WTC11 (cell line): ENCODE measurements around the gene TGFBI. TPM values are rescaled to one million over a fixed set of nuclear protein-coding genes. Genes with fewer than 3 reads are reported as not detected.

Experiments
- ATAC-seq: fragments of 200-7000 bp; cut with Tn5 transposase; 2 replicates; pipeline ENCODE4 v1.10.0; 2021; ENCODE audit warnings: mild to moderate bottlenecking, moderate library complexity
- CTCF ChIA-PET: fragments of 300-600 bp; sonication (Branson Sonifier 250); formaldehyde crosslinking; loops from one replicate; lab custom pipeline; 2021; ENCODE audit warnings: antibody characterized with exemption; lab: Charles Lee
- POLR2A ChIA-PET: fragments of 350-600 bp; sonication (Branson Sonifier 250); formaldehyde crosslinking; loops from one replicate; lab custom pipeline; 2021; ENCODE audit warnings: antibody characterized with exemption; lab: Charles Lee
- DNase-seq: peaks from one replicate; pipeline ENCODE4 v3.0.0; 2021; ENCODE audit warnings: low spot score
- H3K27ac Mint-ChIP-seq: 2 replicates; pipeline ENCODE4 v1.8.0; 2021; ENCODE audit warnings: mixed read lengths
- H3K27me3 Mint-ChIP-seq: 2 replicates; pipeline ENCODE4 v1.8.0; 2021; ENCODE audit warnings: low read depth, mild to moderate bottlenecking, moderate library complexity, mixed read lengths
- H3K36me3 Mint-ChIP-seq: 2 replicates; pipeline ENCODE4 v1.8.0; 2021; ENCODE audit warnings: mixed read lengths
- H3K4me1 Mint-ChIP-seq: 2 replicates; pipeline ENCODE4 v1.8.0; 2022; ENCODE audit warnings: mixed read lengths
- H3K4me3 Mint-ChIP-seq: 2 replicates; pipeline ENCODE4 v1.8.0; 2021; ENCODE audit warnings: mild to moderate bottlenecking, moderate library complexity, mixed read lengths
- H3K9me3 Mint-ChIP-seq: 2 replicates; pipeline ENCODE4 v1.8.0; 2021; ENCODE audit warnings: mixed read lengths
- ELF4 ChIP-seq: sonication (generic); formaldehyde crosslinking; IDR thresholded peaks from 2 replicates; pipeline ENCODE4 v1.8.1; 2022; ENCODE audit warnings: low read depth, mild to moderate bottlenecking, moderate library complexity, missing genetic modification reagents
- ETV6 ChIP-seq: sonication (generic); formaldehyde crosslinking; IDR thresholded peaks from 2 replicates; pipeline ENCODE4 v1.8.1; 2022; ENCODE audit warnings: mild to moderate bottlenecking, missing genetic modification reagents
- FOXP1 ChIP-seq: sonication (generic); formaldehyde crosslinking; IDR thresholded peaks from 2 replicates; pipeline ENCODE4 v1.8.0; 2022; ENCODE audit warnings: missing genetic modification reagents, mild to moderate bottlenecking, moderate library complexity, borderline replicate concordance
- JAZF1 ChIP-seq: fragments of 250-450 bp; sonication (Bioruptor Pico); IDR thresholded peaks from 2 replicates; pipeline ENCODE4 v1.9.0; 2021; ENCODE audit warnings: moderate library complexity, mild to moderate bottlenecking, inconsistent platforms
- MYBL2 ChIP-seq: sonication (generic); formaldehyde crosslinking; IDR thresholded peaks from 2 replicates; pipeline ENCODE4 v1.8.1; 2023; ENCODE audit warnings: mild to moderate bottlenecking, moderate library complexity, missing genetic modification reagents
- NR3C1 ChIP-seq: sonication (generic); formaldehyde crosslinking; conservative IDR thresholded peaks from 2 replicates; pipeline ENCODE4 v1.8.1; 2023; ENCODE audit warnings: low read depth, mild to moderate bottlenecking, missing genetic modification reagents
- OVOL2 ChIP-seq: fragments of 250-450 bp; sonication (Bioruptor Pico); IDR thresholded peaks from 2 replicates; pipeline ENCODE4 v1.9.0; 2021; ENCODE audit warnings: mild to moderate bottlenecking, borderline replicate concordance
- RELA ChIP-seq: sonication (generic); formaldehyde crosslinking; IDR thresholded peaks from 2 replicates; pipeline ENCODE4 v1.8.1; 2022; ENCODE audit warnings: missing genetic modification reagents, mild to moderate bottlenecking, borderline replicate concordance
- TCF7 ChIP-seq: sonication (generic); formaldehyde crosslinking; IDR thresholded peaks from 2 replicates; pipeline ENCODE4 v1.8.0; 2022; ENCODE audit warnings: mild to moderate bottlenecking, low read depth, missing genetic modification reagents, moderate library complexity
- TEAD4 ChIP-seq: sonication (generic); formaldehyde crosslinking; IDR thresholded peaks from 2 replicates; pipeline ENCODE4 v1.8.0; 2022; ENCODE audit warnings: mild to moderate bottlenecking, missing genetic modification reagents
- USF1 ChIP-seq: sonication (generic); formaldehyde crosslinking; IDR thresholded peaks from 2 replicates; pipeline ENCODE4 v1.8.0; 2022; ENCODE audit warnings: mild to moderate bottlenecking, missing genetic modification reagents
- ZBTB43 ChIP-seq: sonication (generic); formaldehyde crosslinking; IDR thresholded peaks from 2 replicates; pipeline ENCODE4 v1.8.1; 2023; ENCODE audit warnings: mild to moderate bottlenecking, missing genetic modification reagents
- ZNF423 ChIP-seq: fragments of 250-450 bp; sonication (Bioruptor Pico); IDR thresholded peaks from 2 replicates; pipeline ENCODE4 v2.1.2; 2022; ENCODE audit warnings: mild to moderate bottlenecking, moderate library complexity
- total RNA-seq: library from RNA; stranded (reverse); gene quantifications from 3 replicates; pipeline ENCODE4 v1.2.3, GENCODE V29; 2021
- TF ChIP-seq, protein P1 (sequence below): sonication (generic); formaldehyde crosslinking; IDR thresholded peaks from 2 replicates; pipeline ENCODE4 v1.8.1; 2022; ENCODE audit warnings: low read depth, mild to moderate bottlenecking, moderate library complexity, missing genetic modification reagents, borderline replicate concordance
- TF ChIP-seq, protein P2 (sequence below): sonication (generic); formaldehyde crosslinking; IDR thresholded peaks from 2 replicates; pipeline ENCODE4 v1.8.1; 2023; ENCODE audit warnings: mild to moderate bottlenecking, missing genetic modification reagents, moderate library complexity
- TF ChIP-seq, protein P3 (sequence below): sonication (generic); formaldehyde crosslinking; IDR thresholded peaks from 2 replicates; pipeline ENCODE4 v1.8.1; 2023; ENCODE audit warnings: mild to moderate bottlenecking, missing genetic modification reagents, borderline replicate concordance
- TF ChIP-seq, protein P4 (sequence below): sonication (generic); formaldehyde crosslinking; IDR thresholded peaks from 2 replicates; pipeline ENCODE4 v1.8.1; 2022; ENCODE audit warnings: low read depth, missing genetic modification reagents, borderline replicate concordance
- TF ChIP-seq, protein P5 (sequence below): fragments of 250-450 bp; sonication (Bioruptor Pico); IDR thresholded peaks from 2 replicates; pipeline ENCODE4 v1.9.0; 2021; ENCODE audit warnings: mild to moderate bottlenecking
- TF ChIP-seq, protein P6 (sequence below): fragments of 250-450 bp; sonication (Bioruptor Pico); IDR thresholded peaks from 2 replicates; pipeline ENCODE4 v1.9.0; 2021; ENCODE audit warnings: moderate library complexity, mild to moderate bottlenecking, inconsistent platforms, borderline replicate concordance

The TGFBI gene
- total RNA-seq, 1 experiment from 2014 or later, result 7.2 TPM

DNA sequence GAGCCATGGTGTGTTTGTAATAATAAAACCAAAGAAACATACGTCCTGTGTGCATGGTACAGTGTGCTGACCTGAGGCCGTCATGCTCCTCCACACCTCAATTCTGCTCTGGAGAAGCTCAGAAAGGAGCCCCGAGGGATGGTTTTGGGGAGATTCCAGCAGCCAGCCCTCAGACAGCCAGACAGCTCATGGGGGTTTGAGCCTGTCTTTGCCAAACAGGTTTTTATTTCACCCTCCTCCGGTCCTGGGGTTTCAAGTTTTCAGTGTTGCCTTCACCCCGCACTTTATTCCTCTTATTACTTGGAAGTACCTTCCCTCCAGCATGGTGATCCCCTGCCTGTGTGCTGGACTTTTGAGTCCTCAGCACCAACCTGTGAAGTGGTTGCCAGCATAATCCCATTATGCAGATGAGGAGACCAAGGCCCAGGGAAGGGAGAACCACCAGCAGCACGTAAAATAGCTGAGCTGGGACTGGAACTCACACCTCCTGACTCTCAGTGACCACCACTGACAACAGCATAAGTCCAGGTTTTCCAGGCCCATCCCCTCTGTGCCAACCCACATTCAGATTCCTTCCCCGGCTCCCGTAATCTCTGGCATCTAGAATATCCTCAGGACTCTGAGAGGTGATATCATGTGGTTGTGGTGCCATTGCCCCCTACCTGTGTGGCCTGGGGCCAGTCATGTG, 35.1 kb downstream of the TGFBI start (continued):
- TF ChIP-seq, protein P1, sequence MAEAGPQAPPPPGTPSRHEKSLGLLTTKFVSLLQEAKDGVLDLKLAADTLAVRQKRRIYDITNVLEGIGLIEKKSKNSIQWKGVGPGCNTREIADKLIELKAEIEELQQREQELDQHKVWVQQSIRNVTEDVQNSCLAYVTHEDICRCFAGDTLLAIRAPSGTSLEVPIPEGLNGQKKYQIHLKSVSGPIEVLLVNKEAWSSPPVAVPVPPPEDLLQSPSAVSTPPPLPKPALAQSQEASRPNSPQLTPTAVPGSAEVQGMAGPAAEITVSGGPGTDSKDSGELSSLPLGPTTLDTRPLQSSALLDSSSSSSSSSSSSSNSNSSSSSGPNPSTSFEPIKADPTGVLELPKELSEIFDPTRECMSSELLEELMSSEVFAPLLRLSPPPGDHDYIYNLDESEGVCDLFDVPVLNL (CRISPR knock-in tag), result no peak
- TF ChIP-seq ETV6 (CRISPR knock-in tag), result no peak
- TF ChIP-seq, protein P2, sequence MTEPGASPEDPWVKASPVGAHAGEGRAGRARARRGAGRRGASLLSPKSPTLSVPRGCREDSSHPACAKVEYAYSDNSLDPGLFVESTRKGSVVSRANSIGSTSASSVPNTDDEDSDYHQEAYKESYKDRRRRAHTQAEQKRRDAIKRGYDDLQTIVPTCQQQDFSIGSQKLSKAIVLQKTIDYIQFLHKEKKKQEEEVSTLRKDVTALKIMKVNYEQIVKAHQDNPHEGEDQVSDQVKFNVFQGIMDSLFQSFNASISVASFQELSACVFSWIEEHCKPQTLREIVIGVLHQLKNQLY, result no peak

GRCh38 chr5:136064510-136064909, 35.7 kb downstream of the TGFBI start:
- no peak overlapping the region for H3K27ac Mint-ChIP-seq
- CTCF ChIA-PET, result interaction anchor here (1.0 to 2.7 kb wide), 5 partner anchors 14 to 108 kb away, joined by 4 to 11 read pairs (median 9); no protein-coding TSS in a partner anchor

DNA sequence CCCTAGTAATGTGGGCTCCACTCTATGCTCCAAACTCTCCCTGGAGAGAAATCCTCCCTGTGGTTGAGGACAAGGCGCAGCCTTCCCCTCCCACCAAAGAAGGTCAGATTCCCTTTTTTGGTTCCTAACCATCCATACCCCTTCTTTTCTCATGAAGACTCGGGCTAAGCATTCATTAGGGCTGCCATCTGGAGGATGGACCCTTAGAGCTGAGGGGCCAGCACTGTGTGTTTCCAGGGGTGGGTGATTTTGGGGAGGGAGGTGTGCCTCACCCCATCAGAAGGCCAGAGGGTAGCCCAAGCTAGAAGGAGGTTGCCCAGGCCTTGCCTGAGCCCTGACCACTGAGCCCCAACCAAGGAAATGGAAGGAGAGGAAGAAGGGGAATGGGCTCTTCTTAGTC, 36.8 kb downstream of the TGFBI start:
- CTCF ChIA-PET, result interaction anchor here (1.4 to 2.7 kb wide), 3 partner anchors 13 to 88 kb away, joined by 6 to 11 read pairs (median 11); no protein-coding TSS in a partner anchor
- POLR2A ChIA-PET, result no interaction called here
- no peak for ATAC-seq
- Mint-ChIP-seq H3K27ac (no peak overlapping the region), H3K4me3 (no peak overlapping the region), H3K36me3 (no peaks in the 10 kb centered on the region), H3K4me1 (no peaks in the 10 kb centered on the region), H3K9me3 (peaks cover 11% of the 10 kb centered on the region), H3K27me3 (peaks cover 2% of the 10 kb centered on the region; the same call in 1 of the 2 replicates)
- DNase-seq, result no peak
- TF ChIP-seq, protein P3, sequence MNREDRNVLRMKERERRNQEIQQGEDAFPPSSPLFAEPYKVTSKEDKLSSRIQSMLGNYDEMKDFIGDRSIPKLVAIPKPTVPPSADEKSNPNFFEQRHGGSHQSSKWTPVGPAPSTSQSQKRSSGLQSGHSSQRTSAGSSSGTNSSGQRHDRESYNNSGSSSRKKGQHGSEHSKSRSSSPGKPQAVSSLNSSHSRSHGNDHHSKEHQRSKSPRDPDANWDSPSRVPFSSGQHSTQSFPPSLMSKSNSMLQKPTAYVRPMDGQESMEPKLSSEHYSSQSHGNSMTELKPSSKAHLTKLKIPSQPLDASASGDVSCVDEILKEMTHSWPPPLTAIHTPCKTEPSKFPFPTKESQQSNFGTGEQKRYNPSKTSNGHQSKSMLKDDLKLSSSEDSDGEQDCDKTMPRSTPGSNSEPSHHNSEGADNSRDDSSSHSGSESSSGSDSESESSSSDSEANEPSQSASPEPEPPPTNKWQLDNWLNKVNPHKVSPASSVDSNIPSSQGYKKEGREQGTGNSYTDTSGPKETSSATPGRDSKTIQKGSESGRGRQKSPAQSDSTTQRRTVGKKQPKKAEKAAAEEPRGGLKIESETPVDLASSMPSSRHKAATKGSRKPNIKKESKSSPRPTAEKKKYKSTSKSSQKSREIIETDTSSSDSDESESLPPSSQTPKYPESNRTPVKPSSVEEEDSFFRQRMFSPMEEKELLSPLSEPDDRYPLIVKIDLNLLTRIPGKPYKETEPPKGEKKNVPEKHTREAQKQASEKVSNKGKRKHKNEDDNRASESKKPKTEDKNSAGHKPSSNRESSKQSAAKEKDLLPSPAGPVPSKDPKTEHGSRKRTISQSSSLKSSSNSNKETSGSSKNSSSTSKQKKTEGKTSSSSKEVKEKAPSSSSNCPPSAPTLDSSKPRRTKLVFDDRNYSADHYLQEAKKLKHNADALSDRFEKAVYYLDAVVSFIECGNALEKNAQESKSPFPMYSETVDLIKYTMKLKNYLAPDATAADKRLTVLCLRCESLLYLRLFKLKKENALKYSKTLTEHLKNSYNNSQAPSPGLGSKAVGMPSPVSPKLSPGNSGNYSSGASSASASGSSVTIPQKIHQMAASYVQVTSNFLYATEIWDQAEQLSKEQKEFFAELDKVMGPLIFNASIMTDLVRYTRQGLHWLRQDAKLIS (CRISPR knock-in tag), result no peak
- no peak for TF ChIP-seq ZBTB43 (CRISPR knock-in tag)
- TF ChIP-seq, protein P4, sequence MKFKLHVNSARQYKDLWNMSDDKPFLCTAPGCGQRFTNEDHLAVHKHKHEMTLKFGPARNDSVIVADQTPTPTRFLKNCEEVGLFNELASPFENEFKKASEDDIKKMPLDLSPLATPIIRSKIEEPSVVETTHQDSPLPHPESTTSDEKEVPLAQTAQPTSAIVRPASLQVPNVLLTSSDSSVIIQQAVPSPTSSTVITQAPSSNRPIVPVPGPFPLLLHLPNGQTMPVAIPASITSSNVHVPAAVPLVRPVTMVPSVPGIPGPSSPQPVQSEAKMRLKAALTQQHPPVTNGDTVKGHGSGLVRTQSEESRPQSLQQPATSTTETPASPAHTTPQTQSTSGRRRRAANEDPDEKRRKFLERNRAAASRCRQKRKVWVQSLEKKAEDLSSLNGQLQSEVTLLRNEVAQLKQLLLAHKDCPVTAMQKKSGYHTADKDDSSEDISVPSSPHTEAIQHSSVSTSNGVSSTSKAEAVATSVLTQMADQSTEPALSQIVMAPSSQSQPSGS, result no peak

More at GRCh38 chr5:136064510-136064909, 35.7 kb downstream of the TGFBI start:
- peaks cover 7% of the 10 kb centered on the region for H3K9me3 Mint-ChIP-seq
- peaks cover 2% of the 10 kb centered on the region; the same call in 1 of the 2 replicates for H3K27me3 Mint-ChIP-seq
- POLR2A ChIA-PET, result no interaction called here
- H3K4me3 Mint-ChIP-seq, result no peak overlapping the region
- DNase-seq (no peak), ATAC-seq (0 out of 2 replicates have a peak, but pooled peaks have one; percentile 25)
- H3K4me1 Mint-ChIP-seq, result no peaks in the 10 kb centered on the region
- H3K36me3 Mint-ChIP-seq, result no peaks in the 10 kb centered on the region
- TF ChIP-seq TCF7 (CRISPR knock-in tag) (no peak), JAZF1 (CRISPR knock-in tag) (no peak), NR3C1 (CRISPR knock-in tag) (no peak), RELA (CRISPR knock-in tag) (no peak), USF1 (CRISPR knock-in tag) (no peak), TEAD4 (CRISPR knock-in tag) (no peak), ELF4 (CRISPR knock-in tag) (no peak), ZNF423 (CRISPR knock-in tag) (no peak), MYBL2 (no peak), OVOL2 (no peak), FOXP1 (CRISPR knock-in tag) (no peak)
- TF ChIP-seq, protein P5, sequence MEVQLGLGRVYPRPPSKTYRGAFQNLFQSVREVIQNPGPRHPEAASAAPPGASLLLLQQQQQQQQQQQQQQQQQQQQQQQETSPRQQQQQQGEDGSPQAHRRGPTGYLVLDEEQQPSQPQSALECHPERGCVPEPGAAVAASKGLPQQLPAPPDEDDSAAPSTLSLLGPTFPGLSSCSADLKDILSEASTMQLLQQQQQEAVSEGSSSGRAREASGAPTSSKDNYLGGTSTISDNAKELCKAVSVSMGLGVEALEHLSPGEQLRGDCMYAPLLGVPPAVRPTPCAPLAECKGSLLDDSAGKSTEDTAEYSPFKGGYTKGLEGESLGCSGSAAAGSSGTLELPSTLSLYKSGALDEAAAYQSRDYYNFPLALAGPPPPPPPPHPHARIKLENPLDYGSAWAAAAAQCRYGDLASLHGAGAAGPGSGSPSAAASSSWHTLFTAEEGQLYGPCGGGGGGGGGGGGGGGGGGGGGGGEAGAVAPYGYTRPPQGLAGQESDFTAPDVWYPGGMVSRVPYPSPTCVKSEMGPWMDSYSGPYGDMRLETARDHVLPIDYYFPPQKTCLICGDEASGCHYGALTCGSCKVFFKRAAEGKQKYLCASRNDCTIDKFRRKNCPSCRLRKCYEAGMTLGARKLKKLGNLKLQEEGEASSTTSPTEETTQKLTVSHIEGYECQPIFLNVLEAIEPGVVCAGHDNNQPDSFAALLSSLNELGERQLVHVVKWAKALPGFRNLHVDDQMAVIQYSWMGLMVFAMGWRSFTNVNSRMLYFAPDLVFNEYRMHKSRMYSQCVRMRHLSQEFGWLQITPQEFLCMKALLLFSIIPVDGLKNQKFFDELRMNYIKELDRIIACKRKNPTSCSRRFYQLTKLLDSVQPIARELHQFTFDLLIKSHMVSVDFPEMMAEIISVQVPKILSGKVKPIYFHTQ (CRISPR knock-in tag), result no peak
- TF ChIP-seq, protein P1 (CRISPR knock-in tag), result no peak
- TF ChIP-seq, protein P6, sequence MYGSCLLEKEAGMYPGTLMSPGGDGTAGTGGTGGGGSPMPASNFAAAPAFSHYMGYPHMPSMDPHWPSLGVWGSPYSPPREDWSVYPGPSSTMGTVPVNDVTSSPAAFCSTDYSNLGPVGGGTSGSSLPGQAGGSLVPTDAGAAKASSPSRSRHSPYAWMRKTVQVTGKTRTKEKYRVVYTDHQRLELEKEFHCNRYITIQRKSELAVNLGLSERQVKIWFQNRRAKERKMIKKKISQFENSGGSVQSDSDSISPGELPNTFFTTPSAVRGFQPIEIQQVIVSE (CRISPR knock-in tag), result no peak
